HCEC 1CT (cell line): ENCODE data around the gene SPTLC2.
"Not testable (repeated sequence)": the region's sequence is repeated elsewhere in the genome, so short reads cannot be mapped to it uniquely, and the experiment has no call there.

ENCODE experiments used
- DNase-seq: peaks from one replicate; pipeline ENCODE4 v3.0.0-alpha.2; 2017

The SPTLC2 gene

DNA sequence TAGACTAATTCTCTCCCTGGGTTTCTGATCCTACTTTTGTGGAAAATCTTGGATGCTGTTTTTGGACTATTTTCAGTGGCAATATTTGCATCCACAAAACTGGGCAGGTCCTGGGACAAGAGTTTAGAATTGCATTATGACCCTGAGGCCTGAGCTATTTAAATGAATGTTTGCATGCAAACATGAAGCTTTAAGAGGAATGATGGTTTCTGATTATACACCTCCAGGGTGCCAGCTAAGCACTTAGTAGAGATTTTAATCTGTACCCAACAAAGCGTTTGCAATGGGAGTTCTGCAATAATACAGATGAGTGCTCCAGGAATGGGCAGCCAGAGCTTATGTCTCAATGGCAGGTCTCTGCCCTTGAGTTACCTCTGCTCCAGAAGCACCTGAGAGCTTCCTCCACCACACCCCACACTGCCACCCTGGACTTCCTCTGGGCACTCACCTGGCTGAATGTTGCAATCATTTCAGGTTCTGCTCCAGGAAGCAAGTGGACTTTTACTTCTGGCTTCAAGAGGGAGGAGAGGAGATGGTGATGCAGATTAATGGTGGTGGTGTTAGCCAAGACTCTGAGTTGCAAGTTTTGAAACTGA lies 6.0 kb upstream of the SPTLC2 start:
- no peak for DNase-seq

DNA sequence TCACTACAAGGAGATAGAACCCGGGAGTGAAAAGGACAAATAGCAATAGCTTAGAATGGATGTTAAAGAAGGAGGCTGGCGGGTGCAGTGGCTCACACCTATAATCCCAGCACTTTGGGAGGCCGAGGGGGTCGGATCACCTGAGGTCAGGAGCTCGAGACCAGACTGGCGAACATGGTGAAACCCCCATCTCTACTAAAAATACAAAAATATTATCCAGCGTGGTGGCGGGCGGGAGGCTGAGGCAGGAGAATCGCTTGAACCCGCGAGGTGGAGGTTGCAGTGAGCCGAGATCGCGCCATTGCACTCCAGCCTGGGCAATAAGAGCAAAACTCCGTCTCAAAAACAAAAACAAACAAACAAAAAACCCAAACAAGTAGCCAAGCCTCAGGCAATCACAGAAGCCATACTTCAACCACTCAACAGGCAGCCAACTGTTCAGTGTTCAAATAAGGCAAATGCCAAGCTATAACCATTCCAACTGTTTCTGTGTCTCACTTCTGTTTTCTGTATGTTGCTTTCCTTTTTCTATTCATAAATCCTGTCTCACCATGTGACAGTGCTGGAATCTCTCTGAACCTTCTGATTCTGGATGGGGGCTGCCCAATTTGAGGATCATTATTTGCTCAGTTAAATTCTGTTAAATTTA lies 3.9 kb upstream of the SPTLC2 start:
- no peak for DNase-seq

DNA sequence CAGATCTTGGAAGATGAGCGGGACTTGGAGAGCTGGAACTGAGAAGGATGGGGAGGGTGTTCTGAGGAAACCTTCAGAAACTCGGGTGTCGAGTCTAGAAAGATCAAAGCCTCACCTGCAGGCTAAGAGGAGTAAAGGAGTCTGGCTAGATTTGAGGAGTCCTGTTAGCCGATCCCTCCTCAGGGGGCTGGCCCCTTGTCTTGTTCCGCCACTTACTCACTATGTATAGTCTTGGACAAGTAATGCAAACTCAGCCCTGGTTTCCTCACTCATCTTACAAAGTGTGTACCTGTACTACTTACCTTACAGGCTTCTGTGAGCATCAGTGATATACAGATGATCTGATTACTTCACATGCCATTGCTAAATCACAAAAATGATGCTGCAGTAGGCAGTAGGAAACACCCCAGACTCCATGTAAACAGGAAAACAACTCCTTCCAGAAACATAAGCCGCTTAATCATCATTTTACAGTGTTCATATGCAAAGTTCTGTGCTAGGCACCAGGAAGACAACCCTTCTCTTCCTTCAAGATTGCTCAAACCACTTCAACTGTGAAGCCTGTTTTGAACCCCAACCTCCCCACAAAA lies 2.0 kb upstream of the SPTLC2 start:
- DNase-seq: no peak

DNA sequence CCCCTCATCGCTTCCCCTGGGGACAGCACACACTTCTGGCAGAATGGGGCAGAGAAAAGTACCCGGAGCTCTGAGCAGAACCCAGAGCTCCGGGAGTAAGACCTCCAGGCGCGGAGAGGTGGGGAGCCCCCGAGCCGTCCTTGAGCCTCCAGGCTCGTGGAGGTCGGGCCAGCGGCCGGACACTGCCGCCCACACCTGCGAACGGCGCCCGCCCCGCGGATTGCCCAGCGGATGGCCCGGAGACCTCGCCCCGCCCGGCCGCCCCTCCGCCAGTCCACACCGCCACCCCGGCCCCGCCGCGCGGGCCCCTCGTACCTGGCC lies 344 bp downstream of the SPTLC2 start:
- no peak for DNase-seq

DNA sequence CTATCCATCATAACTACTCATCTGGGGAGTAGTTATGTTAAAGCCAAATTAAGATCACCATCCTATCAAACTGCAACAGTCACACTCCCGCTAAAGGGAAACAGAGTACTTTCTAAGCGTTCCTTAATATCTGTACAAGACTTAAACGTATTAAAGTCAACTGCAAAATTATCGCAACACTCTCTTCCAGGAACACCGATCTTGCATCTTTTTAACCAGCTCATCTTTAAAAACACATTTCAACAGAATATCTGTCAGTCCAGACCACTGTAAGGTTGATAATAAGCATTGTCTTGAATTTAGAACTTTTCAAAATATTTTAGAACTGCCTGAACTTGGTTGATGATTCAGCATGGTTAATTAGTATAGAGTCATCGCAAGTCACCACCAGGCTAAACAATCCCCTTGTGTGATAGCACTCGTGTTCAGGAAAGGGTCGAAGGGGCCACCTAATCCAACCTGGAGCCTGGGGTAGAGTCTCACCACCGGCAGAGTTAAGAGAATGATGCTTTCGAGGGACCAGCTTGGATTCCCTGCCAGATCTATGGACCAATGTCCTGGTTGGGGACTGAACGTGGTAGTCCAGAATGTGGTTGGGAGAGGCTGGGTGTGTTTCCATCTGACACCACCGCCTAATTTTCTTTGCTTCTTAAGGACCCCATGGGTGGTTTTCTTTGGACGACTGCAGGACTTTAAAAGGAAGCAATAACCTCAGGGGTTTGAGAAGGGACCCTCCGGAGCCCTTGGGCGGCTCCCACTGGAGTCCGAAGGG lies 890 bp downstream of the SPTLC2 start:
- peak; percentile 62 for DNase-seq

DNA sequence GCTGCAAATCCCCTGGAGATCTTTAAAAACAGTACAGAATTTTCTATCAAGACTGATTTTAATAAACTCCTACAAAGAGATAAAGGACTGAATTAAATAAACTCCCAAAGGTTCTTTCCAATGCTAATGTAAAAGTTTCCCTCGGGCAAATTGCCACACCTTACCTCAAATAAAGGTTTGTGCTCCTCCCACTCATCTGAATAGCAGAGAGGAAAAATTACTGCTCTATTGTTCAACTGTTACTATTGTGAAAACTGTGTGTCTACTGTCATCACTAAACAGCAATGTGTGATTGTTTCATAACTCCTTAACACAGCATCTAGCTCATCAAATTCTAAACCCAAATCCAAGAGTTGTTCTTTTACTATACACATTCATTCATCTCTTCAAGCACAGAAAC lies 3.2 kb downstream of the SPTLC2 start:
- no peak for DNase-seq

DNA sequence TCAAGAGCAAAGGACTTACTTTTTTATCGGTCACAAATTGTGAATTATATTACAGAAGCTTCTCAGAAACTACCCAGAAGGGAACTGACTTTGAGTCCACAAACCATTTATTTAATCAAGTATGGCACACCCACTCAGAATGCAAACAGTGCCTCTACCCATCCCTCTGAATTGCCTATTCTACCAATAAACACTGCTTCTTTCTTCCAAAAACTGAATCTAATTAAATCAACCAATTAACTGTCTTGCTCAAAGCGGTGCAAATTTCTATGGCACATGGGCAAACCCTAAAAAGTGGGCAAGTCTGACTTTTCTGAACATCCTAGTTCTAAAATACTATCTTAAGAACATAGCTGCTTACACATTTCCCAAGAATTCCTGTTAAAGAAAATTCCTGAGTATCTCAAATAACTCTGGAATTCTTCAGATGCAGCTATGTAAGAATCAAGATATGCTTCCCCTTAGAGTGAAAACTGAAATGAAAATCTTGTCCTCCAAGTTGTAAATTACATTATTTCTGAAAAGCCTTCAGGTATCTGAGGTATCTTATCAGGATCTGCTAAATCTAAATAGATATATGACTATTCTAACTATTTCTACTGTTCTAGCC lies 4.3 kb downstream of the SPTLC2 start:
- DNase-seq: peak; percentile 57

DNA sequence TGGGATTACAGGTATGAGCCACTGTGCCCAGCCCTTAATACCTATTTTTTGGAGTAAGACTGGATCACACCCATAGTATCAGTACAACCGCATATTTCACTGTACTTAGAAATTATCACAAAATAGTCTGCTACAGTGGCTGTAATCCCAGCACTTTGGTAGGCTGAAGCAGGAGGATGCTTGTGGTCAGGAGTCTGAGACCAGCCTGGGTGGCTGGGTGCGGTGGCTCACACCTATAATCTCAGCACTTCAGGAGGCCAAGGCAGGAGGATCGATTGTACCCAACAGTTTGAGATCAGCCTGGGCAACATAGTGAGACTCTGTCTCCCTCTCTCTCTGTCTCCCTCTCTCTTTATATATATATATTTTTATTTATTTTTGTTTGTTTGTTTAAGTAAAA lies 5.9 kb downstream of the SPTLC2 start:
- DNase-seq: no peak

DNA sequence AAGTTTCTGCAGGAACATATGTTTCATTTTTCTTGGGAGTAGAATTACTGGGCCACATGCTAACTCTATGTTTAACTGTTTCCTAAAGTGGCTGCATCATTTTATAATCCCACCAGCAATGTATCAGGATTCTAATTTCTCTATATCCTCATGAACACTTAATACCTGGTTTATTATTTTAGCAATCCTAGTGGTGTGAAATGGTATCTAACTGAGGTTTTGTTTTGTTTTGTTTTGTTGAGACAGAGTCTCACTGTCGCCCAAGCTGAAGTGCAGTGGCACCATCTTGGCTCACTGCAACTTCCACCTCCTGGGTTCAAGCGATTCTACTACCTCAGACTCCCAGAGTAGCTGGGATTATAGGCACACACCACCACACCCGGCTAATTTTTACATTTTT lies 6.5 kb downstream of the SPTLC2 start:
- no peak for DNase-seq

DNA sequence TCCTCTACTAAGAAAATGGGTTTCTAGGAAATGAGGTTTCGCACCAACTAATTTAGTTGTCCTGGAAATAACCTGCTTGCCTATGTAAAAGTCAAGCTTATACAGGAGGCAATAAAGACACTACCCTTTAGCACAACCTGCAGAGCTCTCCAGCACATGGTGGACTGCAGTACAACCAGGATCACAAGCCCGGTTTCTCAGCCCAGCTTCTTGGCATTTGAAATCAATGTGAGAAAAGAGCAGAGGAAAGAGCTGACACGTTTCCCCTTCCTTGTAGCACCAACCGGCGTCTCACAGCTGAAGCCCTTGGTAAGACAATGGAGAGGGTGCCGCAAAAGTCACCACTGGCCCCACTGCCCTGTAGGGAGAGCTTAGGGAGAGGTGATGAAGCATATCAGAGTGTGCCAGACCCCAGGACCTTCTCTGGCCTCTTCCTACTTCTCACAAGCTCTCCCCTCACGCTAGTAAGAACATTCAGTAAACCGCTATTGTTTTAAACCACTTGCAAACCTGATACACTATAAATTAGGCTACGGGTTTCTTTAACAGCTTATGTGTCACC lies 8.6 kb downstream of the SPTLC2 start:
- DNase-seq: no peak

DNA sequence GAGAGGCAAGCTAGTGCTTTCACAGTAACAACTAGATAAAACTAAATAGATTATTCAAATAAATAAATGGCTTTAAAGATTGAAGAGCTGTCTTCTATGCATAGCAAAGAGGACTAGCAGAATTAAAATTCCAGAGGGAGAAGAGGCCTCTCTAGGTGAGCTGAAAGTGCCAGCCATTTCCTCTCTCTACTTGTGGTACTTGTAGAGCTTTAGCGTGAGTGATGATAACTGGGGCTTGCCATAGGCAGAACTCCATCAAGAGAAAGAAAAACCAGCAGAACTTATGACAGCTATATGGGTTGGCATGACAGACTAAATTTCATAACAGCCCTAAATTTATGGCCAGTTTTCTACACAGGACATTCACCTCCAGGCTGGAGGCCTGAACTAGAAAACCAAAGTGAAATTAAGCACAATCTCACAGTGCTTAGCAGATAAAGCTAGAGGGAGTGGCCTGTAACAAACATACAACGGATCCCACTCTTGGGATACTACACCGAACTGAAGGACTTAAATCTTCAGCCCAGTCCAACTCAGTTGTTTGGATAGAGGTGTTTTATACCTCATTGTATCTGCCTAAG lies 11.0 kb downstream of the SPTLC2 start:
- no peak for DNase-seq

DNA sequence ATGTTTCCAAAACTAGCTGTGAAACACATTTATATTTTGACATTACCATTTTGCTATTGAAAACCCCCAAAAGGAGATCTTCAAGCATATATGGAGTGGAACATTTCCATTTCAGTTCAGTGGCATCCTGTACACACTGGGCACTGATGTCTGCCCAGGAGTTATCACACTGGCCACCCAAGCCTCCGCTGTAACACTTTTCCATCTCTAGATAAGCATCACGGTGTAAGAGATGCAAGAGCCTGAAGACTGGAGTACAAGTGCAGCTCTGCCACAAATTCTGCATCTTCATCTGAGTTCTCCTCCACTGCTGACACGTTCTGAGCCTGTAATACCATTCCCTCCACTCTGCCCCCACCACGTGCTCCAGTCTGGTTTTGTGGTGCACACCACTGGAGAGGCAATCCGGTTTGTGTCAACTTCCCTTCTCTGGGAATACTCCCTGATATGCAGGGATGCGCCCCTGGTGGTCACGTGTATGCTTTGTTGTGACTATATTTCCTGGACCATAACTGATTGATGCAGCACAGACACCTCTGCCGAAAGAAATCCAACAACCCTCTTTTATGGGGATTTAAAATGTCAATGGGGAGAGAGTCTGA lies 12.7 kb downstream of the SPTLC2 start:
- DNase-seq: peak; percentile 50

DNA sequence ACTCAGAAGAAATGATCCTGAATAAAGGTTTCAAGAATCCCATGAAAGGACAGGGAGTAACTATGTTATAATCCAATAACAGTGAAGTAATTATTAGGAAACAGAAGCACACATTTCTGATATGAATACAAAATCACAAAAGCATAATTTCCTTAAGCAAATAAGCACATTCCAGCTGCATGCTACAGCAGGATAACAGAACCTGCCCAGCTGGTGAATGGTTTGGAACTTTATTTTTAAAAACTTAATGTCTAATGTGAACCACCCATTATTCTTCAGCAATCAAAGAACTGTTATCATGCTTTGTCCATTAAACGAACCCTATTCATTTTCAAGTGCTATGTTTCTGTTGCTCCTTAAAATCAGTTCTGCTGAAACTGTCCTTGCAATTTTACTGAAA lies 13.4 kb downstream of the SPTLC2 start:
- DNase-seq: no peak

DNA sequence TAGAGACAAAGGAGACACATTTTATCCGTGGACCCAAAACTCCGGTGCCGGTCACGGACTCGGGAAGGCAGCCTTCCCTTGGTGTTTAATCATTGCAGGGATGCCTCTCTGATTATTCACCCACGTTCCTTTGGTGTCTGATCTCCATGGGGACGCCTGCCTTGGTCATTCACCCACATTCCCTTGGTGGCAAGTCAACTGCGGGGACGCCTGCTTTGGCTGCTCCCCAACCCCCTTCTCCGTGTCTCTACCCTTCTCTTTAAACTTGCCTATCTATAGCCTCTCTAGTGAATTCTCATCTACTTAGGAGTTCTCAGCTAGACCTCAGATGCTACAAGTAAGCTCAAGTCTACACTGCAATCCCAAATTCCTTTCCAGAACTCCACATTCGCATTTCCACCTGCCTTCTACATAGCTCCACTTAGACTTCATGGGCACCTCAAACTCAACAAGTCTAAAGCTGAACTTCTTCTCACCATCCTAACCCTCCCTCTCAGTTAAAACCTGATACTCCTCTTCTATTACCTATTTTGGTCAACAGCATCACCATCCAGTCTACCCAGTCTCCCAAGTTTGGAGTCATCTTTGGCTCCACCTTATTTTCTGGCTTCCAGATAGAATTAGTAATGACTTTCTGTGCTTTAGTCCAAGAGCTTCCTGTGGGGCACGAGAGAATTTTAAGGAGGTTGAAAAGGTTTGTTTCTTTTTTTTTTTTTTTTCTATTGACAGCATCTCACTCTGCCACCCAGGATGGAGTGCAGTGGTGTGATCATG lies 14.4 kb downstream of the SPTLC2 start:
- no peak for DNase-seq

DNA sequence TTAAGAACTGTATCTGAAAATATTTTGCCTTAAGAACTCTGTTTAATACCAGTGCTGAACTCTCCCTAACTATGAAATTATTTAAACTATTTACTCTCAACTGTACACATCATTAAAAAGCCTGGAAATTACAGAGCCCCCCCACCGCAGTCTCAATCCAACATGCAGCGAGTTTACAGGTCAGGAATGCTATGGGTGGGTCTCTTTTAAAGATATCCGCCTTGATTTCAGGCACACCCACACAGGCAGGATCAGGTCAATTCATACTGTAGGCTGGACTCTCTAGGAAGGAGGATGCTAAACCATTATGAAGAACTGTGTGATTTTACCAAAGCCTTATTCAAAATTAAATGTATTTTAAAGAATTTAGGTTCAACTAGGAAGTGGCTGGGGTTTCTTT lies 16.5 kb downstream of the SPTLC2 start:
- no peak for DNase-seq

DNA sequence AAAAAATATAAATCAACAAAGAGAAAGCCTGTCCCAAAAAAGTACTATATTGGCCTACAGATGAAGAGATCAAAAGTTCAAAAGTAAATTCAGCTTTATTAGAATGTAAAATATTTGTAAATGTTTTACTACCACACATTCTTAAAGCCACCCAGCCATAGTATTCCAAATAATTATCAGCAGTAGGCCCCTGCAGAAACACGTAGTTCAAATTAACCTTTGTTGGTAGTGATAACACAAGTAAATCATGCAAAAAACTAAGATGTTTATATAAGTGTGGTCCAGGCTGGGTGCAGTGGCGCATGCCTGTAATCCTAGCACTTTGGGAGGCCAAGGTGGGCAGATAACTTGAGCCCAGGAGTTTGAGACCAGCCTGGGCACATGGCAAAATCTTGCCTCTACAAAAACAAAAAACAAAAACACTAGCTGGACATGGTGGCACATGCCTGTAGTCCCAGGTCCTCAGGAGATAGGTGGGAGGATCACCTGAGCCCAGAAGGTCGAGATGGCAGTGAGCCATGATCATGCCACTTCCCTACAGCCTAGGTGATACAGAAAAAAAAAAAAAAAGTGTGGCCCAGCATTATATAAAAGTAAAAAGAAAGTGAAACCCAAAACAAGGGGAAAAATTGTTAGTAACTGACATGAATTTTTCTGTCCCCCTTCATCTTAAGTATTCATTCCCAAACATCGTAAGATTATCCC lies 17.9 kb downstream of the SPTLC2 start:
- no peak for DNase-seq

DNA sequence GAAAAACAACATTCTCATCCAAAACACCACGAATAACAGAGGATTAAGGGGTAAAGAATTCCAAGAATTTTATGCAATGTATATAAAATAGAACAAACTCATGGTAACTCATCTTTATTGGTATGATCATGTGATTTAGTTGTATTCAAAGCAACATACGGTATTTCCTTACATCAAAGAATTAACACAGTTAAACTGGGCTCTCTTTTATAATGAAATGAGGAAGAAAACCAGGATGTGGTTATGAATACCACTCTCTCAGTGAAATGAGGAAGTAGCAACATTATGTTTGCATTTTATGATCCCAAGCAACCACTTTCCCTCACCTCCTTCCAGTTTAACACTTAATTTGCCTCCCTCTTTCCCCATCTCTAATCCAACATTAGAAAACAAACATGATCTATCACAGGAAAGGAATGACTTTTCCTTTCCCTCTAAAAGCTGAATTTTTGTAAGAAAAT lies 22.9 kb downstream of the SPTLC2 start:
- DNase-seq: peak; percentile 69

DNA sequence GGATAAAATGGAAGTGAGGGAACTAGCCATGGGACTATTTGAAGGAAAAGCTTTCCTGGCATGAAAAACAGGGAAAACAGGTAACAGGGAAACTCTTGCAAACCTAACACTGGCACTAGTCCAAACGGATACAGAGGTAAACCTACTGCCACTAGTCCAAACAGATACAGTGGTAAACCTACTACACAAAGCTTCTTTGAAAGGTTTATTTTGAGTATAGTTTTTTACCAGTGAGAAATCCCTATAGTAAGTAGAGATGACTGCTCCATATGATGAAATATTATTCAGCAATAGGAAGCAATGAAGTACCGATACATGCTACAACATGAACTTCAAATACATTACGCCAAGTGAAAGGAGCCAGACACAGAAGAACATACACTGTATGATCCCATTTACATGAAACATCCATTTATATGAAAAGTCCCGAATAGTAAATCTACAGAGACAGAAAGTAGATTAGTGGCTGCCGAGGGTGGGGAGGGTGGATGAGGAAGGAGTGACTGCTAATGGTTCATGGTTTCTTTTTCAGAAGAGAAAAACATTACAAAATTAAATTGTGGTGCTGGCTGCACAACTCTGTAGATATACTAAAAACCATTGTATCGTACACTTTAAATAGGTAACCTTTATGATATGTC lies 25.5 kb downstream of the SPTLC2 start:
- DNase-seq: no peak

DNA sequence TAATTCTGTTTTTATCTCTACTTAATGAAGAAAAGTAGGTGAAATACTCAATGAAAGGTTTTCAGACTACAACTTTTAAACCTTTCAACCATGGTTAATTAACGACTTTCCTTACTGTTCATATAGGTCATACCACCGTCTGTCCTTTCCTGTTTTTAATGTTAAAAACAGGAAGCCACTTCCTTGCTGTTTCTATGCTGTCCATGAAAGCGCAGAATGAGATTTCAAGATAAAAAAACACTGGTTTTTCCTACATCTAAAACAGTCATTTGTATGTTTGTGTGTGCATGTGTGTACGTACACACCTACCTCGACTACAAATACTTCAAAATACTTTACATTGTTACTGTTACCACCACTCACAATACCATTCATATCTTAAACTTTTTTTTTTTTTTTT lies 27.3 kb downstream of the SPTLC2 start:
- no peak for DNase-seq

DNA sequence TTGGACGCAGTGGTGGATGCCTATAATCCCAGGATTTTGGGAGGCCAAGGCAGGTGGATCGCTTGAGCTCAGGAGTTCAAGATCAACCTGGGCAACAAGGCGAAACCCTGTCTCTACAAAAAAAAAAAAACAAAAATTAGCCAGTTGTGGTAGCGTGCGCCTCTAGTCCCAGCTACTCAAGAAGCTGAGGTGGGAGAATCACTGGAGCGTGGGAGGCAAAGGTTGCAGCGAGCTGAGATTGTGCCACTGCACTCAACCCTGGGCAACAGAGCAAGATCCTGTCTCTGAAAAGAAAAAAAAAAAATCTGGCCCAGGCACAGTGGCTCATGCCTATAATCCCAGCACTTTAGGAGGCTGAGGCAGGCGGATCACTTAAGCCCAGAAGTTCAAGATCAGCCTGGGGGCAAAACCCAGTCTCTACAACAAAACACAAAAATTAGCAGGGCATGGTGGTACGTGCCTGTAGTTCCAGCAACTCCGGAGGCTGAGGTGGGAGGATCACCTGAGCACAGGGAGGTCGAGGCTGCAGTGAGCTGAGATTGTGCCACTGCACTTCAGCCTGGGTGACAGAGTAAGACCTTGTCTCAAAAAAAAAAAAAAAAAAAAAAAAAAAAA lies 27.9 kb downstream of the SPTLC2 start:
- DNase-seq: not testable (repeated sequence)
